ENCODE data around the gene TREM1. TPM values are rescaled to one million over a fixed set of nuclear protein-coding genes. Genes with fewer than 3 reads are reported as not detected.

Gene TREM1
- total RNA-seq, 4 donors from 2014 or later = 0.95 to 2.6 TPM; not detected in 2

DNA sequence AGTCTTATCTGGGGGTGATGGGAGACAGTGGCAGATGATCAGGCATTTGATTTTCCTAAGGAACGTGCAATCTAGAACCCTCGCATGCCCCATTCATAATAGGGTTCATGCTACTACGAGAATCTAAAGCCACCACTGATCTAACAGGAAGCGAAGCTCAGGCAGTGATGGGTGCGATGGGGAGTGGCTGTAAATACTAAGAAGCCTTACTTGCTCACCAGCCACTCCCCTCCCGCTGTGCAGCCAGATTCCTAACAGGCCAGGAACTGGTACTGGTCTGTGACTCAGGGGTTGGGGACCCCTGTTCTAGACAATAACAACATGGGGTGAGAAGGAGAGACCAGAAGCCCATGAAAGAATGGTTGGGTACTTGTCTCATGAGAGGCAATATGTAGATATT lies 53.8 kb downstream of the TREM1 start:
- H3K9me3 ChIP-seq = no peaks in the 10 kb centered on the region
- no peak for TF ChIP-seq CTCF (IDR thresholded peaks at IDR 0.05 in 4 of 5, conservative IDR thresholded peaks at IDR 0.05 in 1 of 5)
- H3K4me1 ChIP-seq = no peaks in the 10 kb centered on the region
- intact Hi-C loops (cut with DNase I; ENCODE audit: low total_unique reads) = no loop called here
- peaks cover 0 to 4% (median 1%) of the 10 kb centered on the region in 3 donors for H3K27me3 ChIP-seq
- H3K36me3 ChIP-seq = no peaks in the 10 kb centered on the region
- DNase-seq (no peak), ATAC-seq (no peak)
- in situ Hi-C loops (cut with MboI; ENCODE audit: low sequenced_read_pairs in 4 of 4) = no loop called here
- no peak overlapping the region for H3K27ac ChIP-seq
- H3K4me3 ChIP-seq = no peak overlapping the region

DNA sequence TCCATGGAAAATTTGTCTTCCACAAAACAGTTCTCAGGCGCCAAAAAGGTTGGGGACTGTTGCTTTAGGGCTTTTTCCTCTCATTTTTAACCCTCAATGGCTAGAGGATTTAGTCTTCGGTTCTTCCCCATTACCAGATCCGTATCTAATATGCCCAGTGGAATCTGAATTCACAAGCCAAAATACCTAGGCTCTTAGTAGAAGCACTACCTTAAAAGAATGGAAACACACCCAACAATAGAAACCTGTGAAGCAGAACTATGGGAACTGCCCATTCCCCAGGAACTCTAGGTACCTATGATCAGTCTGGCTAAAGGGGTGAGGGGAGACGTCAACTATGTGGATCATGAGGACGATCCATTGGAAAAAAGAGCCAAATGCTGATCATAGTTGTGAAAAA lies 55.2 kb downstream of the TREM1 start:
- in situ Hi-C loops (cut with MboI; ENCODE audit: low sequenced_read_pairs in 4 of 4) = no loop called here
- Histone ChIP-seq H3K9me3 (no peaks in the 10 kb centered on the region), H3K4me3 (no peak overlapping the region), H3K27me3 (no peaks in the 10 kb centered on the region), H3K27ac (no peak overlapping the region), H3K36me3 (no peaks in the 10 kb centered on the region), H3K4me1 (no peaks in the 10 kb centered on the region)
- ATAC-seq (no peak), DNase-seq (no peak)
- intact Hi-C loops (cut with DNase I; ENCODE audit: low total_unique reads) = no loop called here
- TF ChIP-seq POLR2A (IDR thresholded peaks at IDR 0.05) = no peak
- TF ChIP-seq CTCF (IDR thresholded peaks at IDR 0.05 in 4 of 5, conservative IDR thresholded peaks at IDR 0.05 in 1 of 5) = no peak

GRCh38 chr6:41229721-41230120 lies 56.8 kb downstream of the TREM1 start:
- Histone ChIP-seq H3K27ac (no peak overlapping the region), H3K9me3 (no peaks in the 10 kb centered on the region), H3K36me3 (no peaks in the 10 kb centered on the region), H3K4me1 (no peaks in the 10 kb centered on the region), H3K4me3 (no peak overlapping the region), H3K27me3 (peaks cover 0 to 4% (median 0%) of the 10 kb centered on the region in 3 donors)
- DNase-seq (no peak), ATAC-seq (no peak)
- TF ChIP-seq CTCF (IDR thresholded peaks at IDR 0.05 in 4 of 5, conservative IDR thresholded peaks at IDR 0.05 in 1 of 5) (no peak), POLR2A (IDR thresholded peaks at IDR 0.05) (no peak)
- in situ Hi-C loops (cut with MboI; ENCODE audit: low sequenced_read_pairs in 4 of 4) (no loop called here), intact Hi-C loops (cut with DNase I; ENCODE audit: low total_unique reads) (no loop called here)

DNA sequence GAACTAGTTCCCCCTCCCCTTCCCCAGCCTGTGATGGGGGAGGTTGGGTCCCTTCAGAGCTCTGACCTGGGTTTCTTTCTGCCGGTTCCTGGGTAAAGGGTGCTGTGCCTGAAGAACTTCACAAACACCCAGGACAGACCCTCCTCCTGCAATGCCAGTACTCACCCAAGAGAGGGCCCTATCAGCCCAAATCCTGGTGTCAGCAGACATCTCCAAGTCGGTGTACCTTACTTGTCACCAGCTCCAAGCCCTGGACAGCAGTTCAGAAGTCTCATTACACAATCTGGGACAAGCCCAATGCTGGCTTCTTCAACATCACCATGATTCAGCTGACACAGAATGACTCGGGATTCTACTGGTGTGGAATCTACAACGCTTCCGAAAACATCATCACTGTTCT lies 57.9 kb downstream of the TREM1 start:
- Histone ChIP-seq H3K36me3 (no peaks in the 10 kb centered on the region), H3K27ac (no peak overlapping the region), H3K4me1 (no peaks in the 10 kb centered on the region), H3K9me3 (no peaks in the 10 kb centered on the region), H3K27me3 (peaks cover 0 to 4% (median 0%) of the 10 kb centered on the region in 3 donors), H3K4me3 (no peak overlapping the region)
- in situ Hi-C loops (cut with MboI; ENCODE audit: low sequenced_read_pairs in 4 of 4) (no loop called here), intact Hi-C loops (cut with DNase I; ENCODE audit: low total_unique reads) (no loop called here)
- no peak for TF ChIP-seq CTCF (IDR thresholded peaks at IDR 0.05 in 4 of 5, conservative IDR thresholded peaks at IDR 0.05 in 1 of 5)
- no peak for TF ChIP-seq POLR2A (IDR thresholded peaks at IDR 0.05)
- DNase-seq (no peak), ATAC-seq (no peak)

GRCh38 chr6:41228096-41228495 lies 58.4 kb downstream of the TREM1 start, which contains the start of gene TREML4:
TSS of gene TREML4 (plus strand) at chr6:41228349. CDS start at chr6:41228428, 79 bp downstream.
- Histone ChIP-seq H3K27me3 (peaks cover 0 to 4% (median 0%) of the 10 kb centered on the region in 3 donors), H3K9me3 (no peaks in the 10 kb centered on the region), H3K4me1 (no peaks in the 10 kb centered on the region), H3K4me3 (no peak within 1 kb of the TSS), H3K27ac (no peak within 1 kb of the TSS), H3K36me3 (no peaks in the 10 kb centered on the region)
- ATAC-seq (no peak), DNase-seq (no peak)
- in situ Hi-C loops (cut with MboI; ENCODE audit: low sequenced_read_pairs in 4 of 4) (no loop called here), intact Hi-C loops (cut with DNase I; ENCODE audit: low total_unique reads) (no loop called here)
- TF ChIP-seq CTCF (IDR thresholded peaks at IDR 0.05 in 4 of 5, conservative IDR thresholded peaks at IDR 0.05 in 1 of 5) (no peak), POLR2A (IDR thresholded peaks at IDR 0.05) (no peak)
